ENCODE results near the gene HIVEP3. TPM values are rescaled to one million over a fixed set of nuclear protein-coding genes. Genes with fewer than 3 reads are reported as not detected.

Gene HIVEP3
- total RNA-seq, 4 donors from 2014 or later = 1.4 to 3.0 (median 2.3) TPM

- Histone ChIP-seq H3K27ac (replicated peaks in 1 of 4) (no peak overlapping the region), H3K4me3 (no peak overlapping the region), H3K9me3 (no peaks in the 10 kb centered on the region), H3K27me3 (no peaks in the 10 kb centered on the region), H3K36me3 (no peaks in the 10 kb centered on the region), H3K4me1 (peaks cover 0 to 8% (median 3%) of the 10 kb centered on the region in 4 donors)
- TF ChIP-seq EP300 (IDR thresholded peaks at IDR 0.05) (no peak), CTCF (IDR thresholded peaks at IDR 0.05) (peak; percentile 82 to 86 (median 82)), POLR2A (IDR thresholded peaks at IDR 0.05; ENCODE audit: low read depth) (no peak)
- intact Hi-C loops (cut with DNase I) = no loop called here
- DNase-seq (ENCODE audit: extremely low spot score) = no peak
- 55% methylated on average over 6 of the region's 18 CpGs for WGBS
Observed at GRCh38 chr1:41573785-41574713, 344.7 kb downstream of the HIVEP3 start.

- Histone ChIP-seq H3K27ac (replicated peaks in 1 of 4) (no peak overlapping the region), H3K9me3 (no peaks in the 10 kb centered on the region), H3K27me3 (no peaks in the 10 kb centered on the region), H3K4me1 (peaks cover 0 to 8% (median 3%) of the 10 kb centered on the region in 4 donors), H3K4me3 (no peak overlapping the region), H3K36me3 (no peaks in the 10 kb centered on the region)
- WGBS = 93% methylated on average over 3 of the region's 3 CpGs
- DNase-seq (ENCODE audit: extremely low spot score) = no peak
- no peak for TF ChIP-seq CTCF (IDR thresholded peaks at IDR 0.05)
- no peak for TF ChIP-seq EP300 (IDR thresholded peaks at IDR 0.05)
- TF ChIP-seq POLR2A (IDR thresholded peaks at IDR 0.05; ENCODE audit: low read depth) = no peak
- TF ChIP-seq POLR2AphosphoS5 (IDR thresholded peaks at IDR 0.05) = no peak
- intact Hi-C loops (cut with DNase I) = no loop called here
Observed at GRCh38 chr1:41573194-41573593, 345.5 kb downstream of the HIVEP3 start.

GRCh38 chr1:41572224-41572623 is 346.5 kb downstream of the HIVEP3 start:
- 64% methylated on average over 5 of the region's 5 CpGs for WGBS
- TF ChIP-seq EP300 (IDR thresholded peaks at IDR 0.05) (no peak), CTCF (IDR thresholded peaks at IDR 0.05) (no peak), POLR2A (IDR thresholded peaks at IDR 0.05; ENCODE audit: low read depth) (no peak), POLR2AphosphoS5 (IDR thresholded peaks at IDR 0.05) (no peak)
- H3K4me3 ChIP-seq = no peak overlapping the region
- no peak overlapping the region for H3K27ac ChIP-seq (replicated peaks in 1 of 4)
- H3K36me3 ChIP-seq = no peaks in the 10 kb centered on the region
- H3K9me3 ChIP-seq = no peaks in the 10 kb centered on the region
- H3K4me1 ChIP-seq = peaks cover 0 to 8% (median 3%) of the 10 kb centered on the region in 4 donors
- H3K27me3 ChIP-seq = no peaks in the 10 kb centered on the region
- intact Hi-C loops (cut with DNase I) = no loop called here
- DNase-seq (ENCODE audit: extremely low spot score) = no peak

GRCh38 chr1:41571041-41571440 is 347.7 kb downstream of the HIVEP3 start:
- H3K4me1 ChIP-seq = peaks cover 0 to 8% (median 3%) of the 10 kb centered on the region in 4 donors
- 55% methylated on average over 2 of the region's 3 CpGs for WGBS
- DNase-seq (ENCODE audit: extremely low spot score) = no peak
- H3K27me3 ChIP-seq = no peaks in the 10 kb centered on the region
- TF ChIP-seq POLR2AphosphoS5 (IDR thresholded peaks at IDR 0.05) = no peak
- TF ChIP-seq POLR2A (IDR thresholded peaks at IDR 0.05; ENCODE audit: low read depth) = no peak
- no peak for TF ChIP-seq CTCF (IDR thresholded peaks at IDR 0.05)
- no peak for TF ChIP-seq EP300 (IDR thresholded peaks at IDR 0.05)
- no peaks in the 10 kb centered on the region for H3K36me3 ChIP-seq
- no peaks in the 10 kb centered on the region for H3K9me3 ChIP-seq
- no peak overlapping the region for H3K4me3 ChIP-seq
- no peak overlapping the region for H3K27ac ChIP-seq (replicated peaks in 1 of 4)
- intact Hi-C loops (cut with DNase I) = no loop called here
